BLaER1 (cell line): Measurements from ENCODE around the gene SGK1.

ENCODE experiments used
- H3K27ac ChIP-seq: shearing (Covaris generic); formaldehyde crosslinking; 2 replicates; pipeline ENCODE4 v1.8.1; 2022
- H3K27me3 ChIP-seq: shearing (Covaris generic); formaldehyde crosslinking; 2 replicates; pipeline ENCODE4 v1.8.1; 2022
- H3K36me3 ChIP-seq: shearing (Covaris generic); formaldehyde crosslinking; 2 replicates; pipeline ENCODE4 v1.8.1; 2022
- H3K4me1 ChIP-seq: shearing (Covaris generic); formaldehyde crosslinking; 2 replicates; pipeline ENCODE4 v1.8.1; 2022
- H3K4me2 ChIP-seq: shearing (Covaris generic); formaldehyde crosslinking; 2 replicates; pipeline ENCODE4 v1.8.1; 2022
- H3K4me3 ChIP-seq: shearing (Covaris generic); formaldehyde crosslinking; 2 replicates; pipeline ENCODE4 v1.8.1; 2022
- H3K9ac ChIP-seq: shearing (Covaris generic); formaldehyde crosslinking; 2 replicates; pipeline ENCODE4 v1.8.1; 2022
- H3K9me3 ChIP-seq: shearing (Covaris generic); formaldehyde crosslinking; 2 replicates; pipeline ENCODE4 v1.8.1; 2022
- H4K20me1 ChIP-seq: shearing (Covaris generic); formaldehyde crosslinking; 2 replicates; pipeline ENCODE4 v1.8.1; 2022
- Cebpa-rat ChIP-seq: shearing (Covaris generic); IDR thresholded peaks from 2 replicates; pipeline ENCODE4 v1.8.1; 2022

Gene SGK1

DNA sequence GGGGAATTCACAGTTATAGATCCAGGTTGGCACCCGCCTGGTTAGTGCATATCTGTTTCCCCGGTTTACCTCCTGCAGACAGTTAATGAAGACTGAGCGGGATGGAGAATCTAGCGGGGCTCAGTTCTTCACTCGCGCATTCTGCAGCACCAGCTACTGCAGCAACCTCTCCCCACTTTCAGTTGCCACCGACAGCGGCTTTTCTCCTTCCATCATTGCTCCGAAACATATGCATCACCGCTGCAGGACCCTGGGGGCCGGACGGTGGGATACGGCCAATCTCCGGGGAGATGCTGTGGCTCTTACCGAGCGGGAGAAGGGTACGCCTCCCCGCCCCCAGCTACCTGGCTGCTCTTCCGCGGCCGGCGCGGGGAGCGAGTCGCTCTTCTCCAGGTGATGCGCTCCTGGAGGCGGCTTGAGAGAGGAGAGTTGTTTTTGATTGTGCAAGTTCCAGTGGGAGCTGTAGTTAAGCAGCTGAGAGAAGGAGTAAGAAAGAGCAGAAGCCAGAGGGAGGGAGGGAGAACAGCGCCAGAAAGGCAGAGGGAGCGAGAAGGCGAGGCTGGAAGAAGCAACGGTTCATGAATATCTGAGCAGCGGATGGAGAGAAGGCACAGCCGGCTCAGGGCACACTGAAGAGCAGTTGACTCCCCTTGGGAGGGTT is at the start of gene SGK1:
SGK1 (minus strand) TSS at position 642 of the 661 bp plus-strand sequence. CDS start 652 bp downstream, outside the sequence.
- peaks cover 6% of the 10 kb centered on the region; the same call in 1 of the 2 replicates for H3K36me3 ChIP-seq
- peak within 1 kb of the TSS; percentile 81 for H3K4me3 ChIP-seq
- TF ChIP-seq Cebpa-rat, result peak; percentile 34; the same call in 1 of the 2 replicates
- peaks cover 61% of the 10 kb centered on the region for H3K4me1 ChIP-seq
- peak within 1 kb of the TSS; percentile 92 for H3K4me2 ChIP-seq
- peak within 1 kb of the TSS; percentile 64 for H3K27ac ChIP-seq
- peak within 1 kb of the TSS; percentile 78 for H3K9ac ChIP-seq
- no peaks in the 10 kb centered on the region for H3K27me3 ChIP-seq
- H3K9me3 ChIP-seq, result peaks cover 23% of the 10 kb centered on the region
- no peaks in the 10 kb centered on the region; the same call in 1 of the 2 replicates for H4K20me1 ChIP-seq

- H4K20me1 ChIP-seq, result no peaks in the 10 kb centered on the region
- no peak for TF ChIP-seq Cebpa-rat
- no peaks in the 10 kb centered on the region for H3K36me3 ChIP-seq
- no peak overlapping the region for H3K9ac ChIP-seq
- no peaks in the 10 kb centered on the region for H3K27me3 ChIP-seq
- H3K4me1 ChIP-seq, result no peaks in the 10 kb centered on the region
- H3K4me3 ChIP-seq, result no peak overlapping the region
- no peak overlapping the region for H3K4me2 ChIP-seq
- H3K9me3 ChIP-seq, result peaks cover 1% of the 10 kb centered on the region; the same call in 1 of the 2 replicates
- H3K27ac ChIP-seq, result no peak overlapping the region
These were observed 45.6 kb upstream of the SGK1 start for GRCh38 chr6:134363323-134364039.

DNA sequence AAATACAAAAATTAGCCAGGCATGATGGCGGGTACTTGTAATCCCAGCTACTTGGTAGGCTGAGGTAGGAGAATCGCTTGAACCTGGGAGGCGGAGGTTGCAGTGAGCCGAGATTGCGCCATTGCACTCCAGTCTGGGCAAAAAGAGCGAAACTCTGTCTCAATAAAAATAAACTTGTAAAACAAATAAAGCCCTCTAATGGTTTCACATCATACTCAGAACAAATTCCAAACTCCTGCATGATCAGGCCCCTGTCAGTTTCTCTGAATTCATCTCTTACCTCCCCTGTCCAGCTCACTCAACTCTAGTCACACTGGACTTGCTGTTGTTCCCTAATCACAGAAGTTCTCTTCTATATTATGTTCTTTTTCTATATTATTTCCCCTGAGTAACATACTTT is 43.1 kb upstream of the SGK1 start:
- Histone ChIP-seq H3K4me2 (no peak overlapping the region), H3K4me3 (no peak overlapping the region), H3K27ac (no peak overlapping the region), H3K27me3 (no peaks in the 10 kb centered on the region), H3K9me3 (peaks cover 15% of the 10 kb centered on the region), H4K20me1 (no peaks in the 10 kb centered on the region), H3K4me1 (no peaks in the 10 kb centered on the region), H3K36me3 (no peaks in the 10 kb centered on the region), H3K9ac (no peak overlapping the region)
- no peak for TF ChIP-seq Cebpa-rat

GRCh38 chr6:134359302-134359701 is 41.4 kb upstream of the SGK1 start:
- no peak overlapping the region for H3K4me2 ChIP-seq
- no peak overlapping the region for H3K9ac ChIP-seq
- no peaks in the 10 kb centered on the region for H3K27me3 ChIP-seq
- no peaks in the 10 kb centered on the region for H4K20me1 ChIP-seq
- peaks cover 31% of the 10 kb centered on the region for H3K9me3 ChIP-seq
- TF ChIP-seq Cebpa-rat, result no peak
- no peak overlapping the region for H3K4me3 ChIP-seq
- H3K4me1 ChIP-seq, result no peaks in the 10 kb centered on the region
- no peak overlapping the region for H3K27ac ChIP-seq
- H3K36me3 ChIP-seq, result no peaks in the 10 kb centered on the region

DNA sequence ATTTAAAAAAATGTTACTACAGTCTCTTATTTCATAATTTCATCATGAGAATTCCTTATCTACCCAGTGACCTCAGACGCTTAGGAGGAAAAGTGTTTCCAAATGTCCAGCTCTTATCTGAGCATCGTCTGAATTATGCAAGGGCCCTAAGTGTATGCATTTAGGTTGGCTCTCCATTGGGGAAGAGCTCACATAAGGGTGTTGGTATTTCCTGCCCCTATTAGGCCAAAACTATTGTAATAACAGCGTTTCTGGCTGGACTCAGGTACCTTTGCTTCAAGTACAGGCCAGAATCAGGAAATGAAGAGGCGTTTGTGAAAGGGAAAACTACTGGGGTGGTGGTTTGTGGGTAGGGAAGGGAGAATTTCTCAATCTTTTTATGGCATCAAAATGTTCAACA is 40.4 kb upstream of the SGK1 start:
- Histone ChIP-seq H3K4me2 (no peak overlapping the region), H3K27ac (no peak overlapping the region), H3K36me3 (no peaks in the 10 kb centered on the region), H3K9ac (no peak overlapping the region), H3K4me1 (no peaks in the 10 kb centered on the region), H3K27me3 (no peaks in the 10 kb centered on the region), H3K4me3 (no peak overlapping the region), H4K20me1 (no peaks in the 10 kb centered on the region), H3K9me3 (peaks cover 35% of the 10 kb centered on the region)
- no peak for TF ChIP-seq Cebpa-rat

DNA sequence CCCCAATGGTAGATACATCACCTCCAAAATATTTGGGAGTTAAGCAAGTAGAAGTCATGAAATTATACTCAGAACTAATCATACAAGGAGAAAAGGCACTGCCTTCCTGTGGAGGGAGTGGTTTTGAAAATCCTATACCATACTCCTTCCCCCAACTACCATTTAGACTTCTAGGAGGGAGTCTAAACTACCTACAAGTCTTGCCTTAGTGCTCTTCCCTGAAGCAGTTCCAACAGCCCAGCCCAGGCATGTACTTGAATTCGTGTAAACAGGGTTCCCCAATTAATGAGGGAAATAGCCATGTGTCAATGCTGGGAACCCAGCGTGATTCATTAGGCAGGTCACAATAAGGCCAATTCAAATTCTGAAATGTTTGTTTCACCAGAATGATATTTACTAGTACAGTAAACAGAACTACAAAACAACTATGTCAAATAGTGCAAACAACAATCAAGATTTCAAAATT is 39.1 kb upstream of the SGK1 start:
- H3K4me3 ChIP-seq, result no peak overlapping the region
- H3K9ac ChIP-seq, result no peak overlapping the region
- H3K27me3 ChIP-seq, result no peaks in the 10 kb centered on the region
- TF ChIP-seq Cebpa-rat, result no peak
- no peak overlapping the region for H3K27ac ChIP-seq
- no peaks in the 10 kb centered on the region for H4K20me1 ChIP-seq
- peaks cover 6% of the 10 kb centered on the region for H3K4me1 ChIP-seq
- H3K9me3 ChIP-seq, result peaks cover 35% of the 10 kb centered on the region
- H3K36me3 ChIP-seq, result no peaks in the 10 kb centered on the region
- H3K4me2 ChIP-seq, result no peak overlapping the region

- H3K4me2 ChIP-seq, result no peak overlapping the region
- no peak overlapping the region for H3K4me3 ChIP-seq
- H3K9ac ChIP-seq, result no peak overlapping the region
- no peaks in the 10 kb centered on the region for H3K36me3 ChIP-seq
- H3K27ac ChIP-seq, result no peak overlapping the region
- TF ChIP-seq Cebpa-rat, result no peak
- H3K27me3 ChIP-seq, result no peaks in the 10 kb centered on the region
- H3K4me1 ChIP-seq, result peaks cover 12% of the 10 kb centered on the region
- H3K9me3 ChIP-seq, result peaks cover 35% of the 10 kb centered on the region
- H4K20me1 ChIP-seq, result no peaks in the 10 kb centered on the region
These were observed 38.5 kb upstream of the SGK1 start for GRCh38 chr6:134356405-134356804.

DNA sequence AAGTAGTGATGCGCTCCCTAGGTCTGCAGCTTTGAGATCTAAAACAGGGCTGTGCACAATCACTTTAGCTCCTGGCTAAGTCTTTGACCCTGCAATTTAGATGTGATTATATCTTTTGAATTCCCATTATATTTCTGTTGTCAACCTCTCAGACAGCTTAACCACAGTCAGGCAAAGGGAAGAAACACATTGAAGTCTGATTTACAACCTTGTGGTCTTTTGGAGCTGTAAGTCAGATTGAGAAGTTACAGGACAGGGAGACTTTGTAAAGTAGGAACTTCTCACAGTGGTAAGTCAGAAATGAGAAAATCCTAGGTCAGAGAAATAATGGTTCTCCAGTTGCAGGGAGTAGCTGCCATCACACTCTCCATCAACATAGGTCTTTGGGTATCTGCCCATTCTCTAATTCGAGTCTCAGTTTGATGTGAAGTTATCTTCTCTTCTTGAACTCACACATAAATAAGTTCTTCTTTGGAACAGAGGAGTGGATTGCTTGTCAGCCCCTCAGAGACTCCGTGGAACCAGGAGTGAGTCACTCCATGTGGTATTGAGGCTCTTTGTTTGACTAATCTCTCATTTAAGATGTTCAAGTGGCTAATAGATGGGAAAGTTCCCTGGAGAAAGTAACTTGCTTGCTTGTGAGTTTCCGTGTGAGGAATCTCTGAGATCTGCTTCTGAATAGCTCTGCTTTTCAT is 35.0 kb upstream of the SGK1 start:
- Histone ChIP-seq H3K4me2 (no peak overlapping the region; the same call in 1 of the 2 replicates), H3K27ac (no peak overlapping the region), H3K4me3 (no peak overlapping the region), H3K36me3 (no peaks in the 10 kb centered on the region), H3K4me1 (peaks cover 13% of the 10 kb centered on the region), H3K9me3 (peaks cover 31% of the 10 kb centered on the region), H3K27me3 (no peaks in the 10 kb centered on the region), H4K20me1 (no peaks in the 10 kb centered on the region), H3K9ac (no peak overlapping the region)
- TF ChIP-seq Cebpa-rat, result no peak

DNA sequence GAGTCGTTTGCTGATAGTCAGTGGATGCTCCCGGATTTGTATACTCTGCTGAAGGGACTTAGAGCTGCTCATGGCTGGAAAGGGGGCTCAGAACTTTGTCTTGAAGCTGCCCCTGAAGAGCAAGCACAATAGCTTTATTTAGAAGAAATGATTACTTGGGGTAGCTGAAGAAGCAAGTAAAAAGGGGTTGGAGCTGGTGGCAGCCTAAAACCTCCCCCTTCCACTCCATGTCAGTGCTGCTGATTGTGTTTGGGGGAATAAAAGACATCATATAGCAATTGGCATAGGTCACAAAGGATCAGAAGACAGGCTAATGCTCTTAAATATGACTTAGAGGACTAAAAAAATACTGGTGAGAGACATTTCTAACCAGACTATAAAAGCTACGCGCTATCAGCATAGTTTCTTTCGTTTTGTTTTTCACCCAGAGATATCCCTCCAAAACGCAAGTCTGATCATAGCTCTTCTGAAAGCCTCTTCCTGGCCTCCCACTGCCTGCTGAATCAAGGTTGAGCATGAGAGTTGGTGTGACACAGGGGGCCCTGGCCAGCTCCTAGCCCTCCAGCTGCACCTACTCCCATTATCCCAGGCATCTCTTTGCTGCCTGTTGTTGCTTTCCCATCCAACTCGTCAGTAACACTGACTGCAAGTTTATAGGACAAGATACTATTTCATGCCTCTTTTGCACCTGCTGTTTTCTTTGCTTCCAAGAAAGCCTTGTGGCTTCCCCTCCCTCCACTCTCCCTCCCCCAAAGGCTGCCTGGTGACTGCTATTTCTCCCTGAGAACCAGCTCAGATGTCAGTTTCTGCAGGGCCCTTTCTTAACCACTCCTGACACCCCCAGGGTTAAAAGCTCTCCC is 33.9 kb upstream of the SGK1 start:
- no peak overlapping the region for H3K9ac ChIP-seq
- H3K4me1 ChIP-seq, result peaks cover 13% of the 10 kb centered on the region
- no peak overlapping the region for H3K27ac ChIP-seq
- peak overlapping the region; percentile 24 for H3K4me2 ChIP-seq
- H3K4me3 ChIP-seq, result no peak overlapping the region
- H3K27me3 ChIP-seq, result no peaks in the 10 kb centered on the region
- no peaks in the 10 kb centered on the region for H3K36me3 ChIP-seq
- H3K9me3 ChIP-seq, result peaks cover 28% of the 10 kb centered on the region
- TF ChIP-seq Cebpa-rat, result no peak
- H4K20me1 ChIP-seq, result no peaks in the 10 kb centered on the region
